Ovary (tissue), 9 donors: ENCODE results near the gene PTPRN2. TPM values are rescaled to one million over a fixed set of nuclear protein-coding genes. Genes with fewer than 3 reads are reported as not detected.

ENCODE experiments used
- DNase-seq, 5 donors: peaks; one replicate each; pipeline ENCODE4 v3.0.0-alpha.2; 2019 to 2020
- H3K27ac ChIP-seq, 2 donors: fragments of 200-600 bp; one replicate each; pipeline versions ENCODE4 v1.5.1 to v1.8.0; 2019 to 2022
- H3K27me3 ChIP-seq: fragments of 200-600 bp; one replicate; pipeline ENCODE4 v1.8.0; 2022
- H3K36me3 ChIP-seq: fragments of 200-600 bp; sonication (generic); one replicate; pipeline ENCODE4 v1.5.1; 2019
- H3K4me1 ChIP-seq: one replicate; pipeline ENCODE4 v1.8.1; 2013; ENCODE audit warnings: mild to moderate bottlenecking, moderate library complexity; ENCODE audit not compliant: insufficient read depth
- H3K4me3 ChIP-seq: fragments of 200-600 bp; sonication (generic); one replicate; pipeline ENCODE4 v1.5.1; 2017
- H3K9me3 ChIP-seq, 2 donors: fragments of 200-600 bp in 1 of 2; sonication (generic) in 1 of 2; one replicate each; pipeline versions ENCODE4 v1.5.1 to v1.8.1; 2013 to 2019; ENCODE audit warnings: mild to moderate bottlenecking in 1 of 2, moderate library complexity in 1 of 2
- EP300 ChIP-seq: sonication (generic); formaldehyde crosslinking; IDR thresholded peaks from one replicate; pipeline ENCODE4 v1.6.1; 2017; ENCODE audit warnings: antibody characterized with exemption
- POLR2A ChIP-seq: fragments of 450-650 bp; IDR thresholded peaks from one replicate; pipeline ENCODE4 v1.6.1; 2017; ENCODE audit warnings: antibody characterized with exemption, mild to moderate bottlenecking, moderate library complexity
- WGBS, 3 donors: extraction: QIAGEN DNeasy Blood & Tissue Kit in 1 of 3; methylation state at CpG; one replicate each; pipeline versions ENCODE4 v1.1.5 to v1.1.7; 2013 to 2017; 5-methylcytosine and 5-hydroxymethylcytosine counted together
- intact Hi-C, 4 donors: fragments of 100-400 bp; cut with DNase I; formaldehyde crosslinking; loops; one replicate each; pipeline versions ENCODE4 v1.11.0 to v1.15.1; 2022 to 2023
- polyA plus RNA-seq, 2 donors: library from polyadenylated mRNA; stranded (reverse); fragments of 200-250 nt in 1 of 2; fragments of 350-450 nt in 1 of 2; fragmentation: Illumina TruSeq in 1 of 2; extraction: RNeasy Lipid Tissue Mini Kit (QIAGEN cat#74804) in 1 of 2; gene quantifications; one replicate each; pipeline ENCODE4 v1.2.3, GENCODE V29; 2013 to 2014
- total RNA-seq, 7 donors: library from RNA; depleted of rRNA in 2 of 7; stranded (reverse); fragments of >200 nt in 2 of 7; fragmentation: NEBNext Ultra II Directional in 3 of 7; extraction: Animal tissue kit (Norgen Biotek cat#: 25700) in 3 of 7; gene quantifications; one replicate each; pipeline versions ENCODE4 v1.1.0 to v1.2.4, GENCODE V29; 2016 to 2023
- TF ChIP-seq, protein P1 (sequence below), 3 donors: fragments of 450-650 bp in 2 of 3; fragments of 200-600 bp in 1 of 3; IDR thresholded peaks; one replicate each; pipeline versions ENCODE4 v1.5.1 to v1.8.0; 2016 to 2022; ENCODE audit warnings: antibody characterized with exemption in 3 of 3, mild to moderate bottlenecking in 1 of 3
- donor health status: DM: no; HTN: no; CAD: no; lungs with moderate emphysema.
- donor health status: DM: no; HTN: no; CAD: no.
- donor health status: Bipolar disorder and iron deficiency.
- donor health status: DM: yes; HTN: yes; CAD: no.
- donor health status: DM: no; HTN: no; CAD: no.
- donor health status: DM: yes; HTN: yes; CAD: no.

The PTPRN2 gene
- total and polyA plus RNA-seq, 9 donors: 3.5 to 11.1 (median 5.9) TPM

DNA sequence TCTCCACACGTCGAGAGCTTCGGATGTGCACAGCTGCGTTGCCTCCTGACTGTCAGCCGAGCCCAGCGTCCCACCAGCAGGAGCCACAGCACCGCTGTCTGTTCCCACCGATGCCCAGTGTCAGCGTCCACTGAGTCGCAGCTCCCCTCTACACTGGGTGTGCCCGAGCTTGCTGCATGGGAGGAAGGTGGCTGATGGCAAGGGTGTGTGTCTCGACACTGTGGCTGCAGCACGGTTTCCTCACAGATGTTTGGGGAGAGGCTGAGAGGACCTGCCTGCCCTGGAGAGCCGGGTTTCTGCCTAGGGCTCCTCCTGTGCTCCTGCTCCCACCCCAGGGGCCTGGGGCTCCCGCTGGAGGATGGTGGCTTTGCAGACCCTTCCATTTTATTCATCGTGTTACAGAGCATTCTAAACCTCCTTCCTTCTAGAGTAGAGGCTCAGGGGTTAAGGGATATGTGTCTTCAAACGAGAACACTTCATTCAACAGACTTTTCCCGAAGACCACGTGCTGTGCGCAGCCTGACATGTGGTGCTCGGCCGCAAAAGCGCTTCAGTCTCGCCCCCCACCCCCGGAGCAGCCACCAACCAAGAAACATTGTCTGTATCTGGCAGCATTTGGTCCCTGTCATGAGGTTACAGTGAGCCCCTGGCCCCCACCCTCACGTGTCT, 866.0 kb downstream of the PTPRN2 start:
- TF ChIP-seq, protein P1, sequence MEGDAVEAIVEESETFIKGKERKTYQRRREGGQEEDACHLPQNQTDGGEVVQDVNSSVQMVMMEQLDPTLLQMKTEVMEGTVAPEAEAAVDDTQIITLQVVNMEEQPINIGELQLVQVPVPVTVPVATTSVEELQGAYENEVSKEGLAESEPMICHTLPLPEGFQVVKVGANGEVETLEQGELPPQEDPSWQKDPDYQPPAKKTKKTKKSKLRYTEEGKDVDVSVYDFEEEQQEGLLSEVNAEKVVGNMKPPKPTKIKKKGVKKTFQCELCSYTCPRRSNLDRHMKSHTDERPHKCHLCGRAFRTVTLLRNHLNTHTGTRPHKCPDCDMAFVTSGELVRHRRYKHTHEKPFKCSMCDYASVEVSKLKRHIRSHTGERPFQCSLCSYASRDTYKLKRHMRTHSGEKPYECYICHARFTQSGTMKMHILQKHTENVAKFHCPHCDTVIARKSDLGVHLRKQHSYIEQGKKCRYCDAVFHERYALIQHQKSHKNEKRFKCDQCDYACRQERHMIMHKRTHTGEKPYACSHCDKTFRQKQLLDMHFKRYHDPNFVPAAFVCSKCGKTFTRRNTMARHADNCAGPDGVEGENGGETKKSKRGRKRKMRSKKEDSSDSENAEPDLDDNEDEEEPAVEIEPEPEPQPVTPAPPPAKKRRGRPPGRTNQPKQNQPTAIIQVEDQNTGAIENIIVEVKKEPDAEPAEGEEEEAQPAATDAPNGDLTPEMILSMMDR (IDR thresholded peaks at IDR 0.05): no peak
- no peak for TF ChIP-seq EP300
- intact Hi-C loops: no loop called here
- no peak overlapping the region for H3K27ac ChIP-seq
- H3K4me1 ChIP-seq: no peaks in the 10 kb centered on the region
- no peaks in the 10 kb centered on the region for H3K36me3 ChIP-seq
- H3K9me3 ChIP-seq: no peaks in the 10 kb centered on the region
- no peaks in the 10 kb centered on the region for H3K27me3 ChIP-seq
- no peak overlapping the region for H3K4me3 ChIP-seq
- WGBS, 3 donors: 80 to 87% (median 82%) methylated on average over 26 of the region's 26 CpGs
- no peak for DNase-seq

- no peak for DNase-seq
- intact Hi-C loops: no loop called here
- no peak overlapping the region for H3K4me3 ChIP-seq
- H3K9me3 ChIP-seq: no peaks in the 10 kb centered on the region
- WGBS, 3 donors: 80 to 88% (median 80%) methylated on average over 36 of the region's 36 CpGs
- no peak overlapping the region for H3K27ac ChIP-seq
- TF ChIP-seq, protein P1 (IDR thresholded peaks at IDR 0.05): no peak
- TF ChIP-seq POLR2A: no peak
- TF ChIP-seq EP300: no peak
- H3K27me3 ChIP-seq: no peaks in the 10 kb centered on the region
- no peaks in the 10 kb centered on the region for H3K36me3 ChIP-seq
- H3K4me1 ChIP-seq: no peaks in the 10 kb centered on the region
These were observed 867.6 kb downstream of the PTPRN2 start for GRCh38 chr7:157719705-157720655.

DNA sequence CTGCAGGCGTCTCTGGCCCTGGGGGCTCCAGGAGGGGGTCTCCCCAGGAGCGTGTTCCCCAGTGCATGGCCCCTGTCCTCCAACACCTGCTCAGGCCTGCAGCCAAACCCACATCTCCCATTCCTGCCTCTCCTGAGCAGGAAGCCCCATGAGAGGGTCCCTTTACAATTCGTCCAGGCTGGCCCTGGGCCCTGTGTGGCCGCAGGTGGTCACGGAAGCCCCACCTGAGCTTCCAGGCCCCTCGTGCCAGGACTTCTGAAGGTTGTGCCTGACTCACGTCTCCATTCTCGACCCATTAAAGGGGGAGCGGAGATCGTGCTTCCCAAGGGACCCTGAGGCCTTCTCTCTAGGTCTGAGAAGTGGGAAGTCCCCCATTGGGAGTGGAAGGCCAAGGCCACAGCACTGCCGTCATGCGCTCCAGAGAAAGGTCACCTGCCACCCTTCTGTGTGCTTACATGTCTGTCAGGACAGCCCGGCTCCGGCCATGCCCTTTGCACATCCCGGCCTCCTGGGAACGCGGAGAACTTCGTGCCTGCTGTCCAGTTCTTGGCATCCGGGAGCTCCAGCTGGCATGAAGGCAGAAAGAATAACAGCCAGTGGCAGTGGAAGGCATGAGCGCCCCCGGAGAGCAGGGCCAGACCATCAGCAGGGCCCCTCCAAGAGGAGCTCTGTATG, 868.5 kb downstream of the PTPRN2 start:
- H3K36me3 ChIP-seq: no peaks in the 10 kb centered on the region
- no peaks in the 10 kb centered on the region for H3K27me3 ChIP-seq
- intact Hi-C loops: no loop called here
- no peak overlapping the region for H3K27ac ChIP-seq
- no peak for TF ChIP-seq POLR2A
- TF ChIP-seq, protein P1 (IDR thresholded peaks at IDR 0.05): no peak
- TF ChIP-seq EP300: no peak
- no peak for DNase-seq
- 86 to 87% (median 86%) methylated on average over 21 of the region's 21 CpGs for WGBS, 3 donors
- H3K4me1 ChIP-seq: no peaks in the 10 kb centered on the region
- H3K4me3 ChIP-seq: no peak overlapping the region
- H3K9me3 ChIP-seq: no peaks in the 10 kb centered on the region

DNA sequence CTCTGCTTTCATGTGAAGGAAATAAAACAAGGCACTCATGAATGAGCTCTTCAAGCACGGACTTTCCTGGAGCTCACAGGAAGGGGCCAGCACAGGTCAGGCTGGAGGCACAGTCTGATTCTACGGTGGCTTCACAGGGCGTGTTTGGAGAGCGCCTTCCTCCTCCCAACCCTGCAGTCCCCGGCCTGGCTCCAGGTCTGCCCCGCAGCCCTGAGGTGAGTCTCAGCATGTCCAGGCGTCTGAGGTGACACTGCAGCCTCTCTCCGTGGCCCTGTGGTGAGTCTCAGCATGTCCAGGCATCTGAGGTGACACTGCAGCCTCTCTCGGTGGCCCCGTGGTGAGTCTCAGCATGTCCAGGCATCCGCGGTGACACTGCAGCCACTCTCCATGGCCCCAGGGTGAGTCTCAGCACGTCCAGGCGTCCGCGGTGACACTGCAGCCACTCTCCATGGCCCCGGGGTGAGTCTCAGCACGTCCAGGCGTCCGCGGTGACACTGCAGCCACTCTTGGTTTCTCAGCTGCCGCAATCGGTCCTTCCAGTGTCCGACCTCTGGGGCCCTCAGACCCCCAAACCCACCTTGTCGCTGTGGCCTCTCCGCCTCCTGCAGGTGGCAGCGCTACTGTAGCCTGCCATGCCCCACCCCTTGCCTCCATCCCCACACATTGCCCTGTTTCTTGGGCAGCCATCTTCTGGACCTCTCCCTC, 869.2 kb downstream of the PTPRN2 start:
- no peaks in the 10 kb centered on the region for H3K27me3 ChIP-seq
- no peaks in the 10 kb centered on the region for H3K36me3 ChIP-seq
- TF ChIP-seq POLR2A (no peak), EP300 (no peak)
- TF ChIP-seq, protein P1 (IDR thresholded peaks at IDR 0.05): no peak
- intact Hi-C loops: no loop called here
- H3K4me3 ChIP-seq: no peak overlapping the region
- no peaks in the 10 kb centered on the region for H3K9me3 ChIP-seq
- no peak for DNase-seq
- no peak overlapping the region for H3K27ac ChIP-seq
- no peaks in the 10 kb centered on the region for H3K4me1 ChIP-seq
- WGBS, 3 donors: 74 to 81% (median 76%) methylated on average over 27 of the region's 27 CpGs
